GM12865 (cell line): Measurements from ENCODE around the gene RFC5.

Experiments
- DNase-seq: peaks from one replicate; pipeline ENCODE4 v3.0.0; 2010; ENCODE audit warnings: low read depth
- H3K4me3 ChIP-seq: 2 replicates; pipeline ENCODE4 v1.5.1; 2011; ENCODE audit warnings: mild to moderate bottlenecking, low read depth, low read length, control low read depth
- CTCF ChIP-seq: IDR thresholded peaks from 2 replicates; pipeline ENCODE4 v1.5.1; 2011; ENCODE audit warnings: low read length, control low read depth, low read depth, inconsistent platforms; ENCODE audit not compliant: insufficient read depth; ENCODE audit errors: missing control alignments

RFC5 gene

DNA sequence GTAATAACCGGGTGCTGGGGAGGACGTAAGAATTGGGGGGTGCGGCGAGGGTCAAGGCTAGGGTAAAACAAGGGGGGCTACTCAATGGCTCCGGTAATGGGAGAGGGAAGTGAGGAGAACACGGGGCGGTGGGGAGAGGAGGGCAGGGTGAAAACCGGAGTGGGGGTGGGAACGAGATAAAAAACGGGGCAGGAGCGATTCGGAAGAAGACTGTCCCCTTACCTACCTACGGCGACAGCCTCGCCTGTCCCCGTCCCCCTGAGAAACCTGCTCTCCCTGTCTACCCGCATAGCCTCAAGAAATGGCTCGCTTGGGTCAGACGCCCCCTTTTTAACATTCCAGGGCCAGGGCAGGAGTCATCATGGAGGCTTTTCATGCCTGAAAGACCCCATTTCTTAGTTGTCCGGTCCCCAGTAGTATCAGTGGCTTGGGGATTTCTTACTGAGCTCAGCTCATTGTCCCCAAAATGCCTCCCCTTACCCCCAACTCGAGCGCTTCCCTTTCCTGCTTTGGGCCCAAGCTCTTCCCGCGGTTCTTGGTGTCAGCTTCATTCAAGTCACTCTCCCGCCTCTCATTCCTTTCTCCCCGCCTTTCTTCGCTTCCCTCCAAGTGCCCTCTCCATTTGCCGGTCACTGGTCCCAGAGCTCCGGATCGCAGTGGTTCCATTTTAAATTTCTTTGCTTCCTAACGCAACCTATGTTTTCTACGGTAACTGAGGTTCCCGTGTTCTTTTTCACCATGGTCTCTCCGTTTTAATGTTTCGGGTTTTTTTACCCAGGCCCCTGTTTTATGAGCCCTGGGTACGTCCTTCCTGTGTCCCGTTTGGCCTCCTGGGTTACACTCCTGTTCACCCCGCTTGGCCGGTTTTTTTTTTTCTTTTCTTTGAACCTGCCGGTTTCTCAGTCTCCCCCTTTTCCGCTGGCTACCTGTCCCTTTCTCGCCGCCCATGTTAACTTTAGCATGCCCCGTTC is 45.7 kb downstream of the RFC5 start:
- TF ChIP-seq CTCF = no peak
- peak overlapping the region; percentile 98 for H3K4me3 ChIP-seq
- peak; percentile 57 for DNase-seq

GRCh38 chr12:118063576-118064391 is 47.3 kb downstream of the RFC5 start:
- H3K4me3 ChIP-seq = no peak overlapping the region
- no peak for DNase-seq
- TF ChIP-seq CTCF = no peak

GRCh38 chr12:118064608-118065007 is 48.1 kb downstream of the RFC5 start:
- H3K4me3 ChIP-seq = no peak overlapping the region
- TF ChIP-seq CTCF = peak; percentile 41
- peak; percentile 50 for DNase-seq

GRCh38 chr12:118065380-118065779 is 48.9 kb downstream of the RFC5 start:
- TF ChIP-seq CTCF = no peak
- no peak for DNase-seq
- no peak overlapping the region for H3K4me3 ChIP-seq

- TF ChIP-seq CTCF = no peak
Measured at GRCh38 chr12:118068445-118068844, 51.9 kb downstream of the RFC5 start.

DNA sequence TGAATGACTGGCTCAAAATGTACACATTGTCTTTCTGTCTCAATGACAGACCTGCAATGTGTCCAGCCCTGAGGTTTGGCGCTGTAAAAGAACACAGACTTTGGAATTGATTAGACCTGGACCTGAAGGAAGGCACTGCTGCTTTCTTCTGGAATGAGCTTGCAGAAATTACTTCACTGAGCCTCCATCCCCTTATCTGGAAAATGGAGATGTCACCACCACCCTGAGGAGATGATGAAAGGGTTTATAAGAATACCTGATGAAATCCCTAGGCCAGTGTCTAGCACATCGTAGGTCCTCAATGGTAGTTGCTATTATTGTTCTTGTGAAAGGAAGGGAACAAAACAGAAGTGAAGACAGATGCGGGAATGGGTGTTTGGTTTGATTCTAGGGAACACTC is 54.1 kb downstream of the RFC5 start:
- TF ChIP-seq CTCF = no peak
- H3K4me3 ChIP-seq = no peak overlapping the region
- DNase-seq = no peak

More at GRCh38 chr12:118068445-118068844, 51.9 kb downstream of the RFC5 start:
- no peak for DNase-seq
- no peak overlapping the region for H3K4me3 ChIP-seq
